ENCODE measurements around the gene SFI1.
A peak's percentile ranks its signal among the peaks of the same experiment; 100 is the strongest.
"Not testable (repeated sequence)": the region's sequence is repeated elsewhere in the genome, so short reads cannot be mapped to it uniquely, and the experiment has no call there.

Gene SFI1

GRCh38 chr22:31639436-31640039 lies 143.2 kb downstream of the SFI1 start:
- Mint-ChIP-seq H3K9me3 (no peaks in the 10 kb centered on the region), H3K27me3 (no peaks in the 10 kb centered on the region), H3K27ac (no peak overlapping the region), H3K4me3 (peak overlapping the region; percentile 55 to 69), H3K4me1 (peaks cover 49% of the 10 kb centered on the region)
- DNase-seq (no peak), ATAC-seq (peak; percentile 60)

DNA sequence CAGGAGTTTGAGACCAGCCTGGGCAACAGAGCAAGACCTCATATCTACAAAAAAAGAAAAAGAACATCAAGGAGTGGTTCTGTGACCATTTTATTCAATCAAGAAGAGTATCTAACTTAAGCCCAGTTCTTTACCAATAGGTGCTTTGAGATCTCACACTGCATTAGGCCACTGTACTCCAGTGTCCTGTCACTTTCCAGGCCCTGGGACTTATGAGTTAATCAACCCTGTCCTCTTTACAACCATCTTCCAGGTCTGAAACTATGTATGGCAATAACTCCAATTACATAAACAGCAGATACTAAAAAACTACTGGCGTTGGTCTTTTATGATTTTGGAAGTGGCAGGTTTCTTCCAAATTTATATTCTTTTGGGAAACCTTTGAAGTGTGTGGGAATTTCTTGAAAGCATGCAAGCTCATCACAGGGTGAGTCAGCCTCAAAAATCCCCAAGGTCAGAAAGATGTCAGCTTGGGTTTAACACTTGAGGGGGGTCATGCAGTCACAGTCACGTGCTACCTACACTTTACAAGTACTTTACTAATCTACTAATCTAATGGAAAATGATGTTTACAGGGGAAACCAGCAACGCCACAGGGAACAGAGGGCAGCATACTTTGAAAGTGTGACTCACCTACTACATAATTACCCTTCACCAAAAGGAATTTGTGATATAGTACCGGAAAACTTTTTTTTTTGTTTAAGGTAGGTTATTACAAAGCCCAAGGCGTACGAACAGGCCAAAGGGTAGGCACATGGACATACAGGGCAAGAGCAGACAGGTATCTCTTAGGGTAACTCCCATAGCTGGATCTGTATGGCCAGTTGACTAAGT lies 150.1 kb downstream of the SFI1 start:
- ATAC-seq, result peak; percentile 96
- H3K4me1 Mint-ChIP-seq, result peaks cover 38% of the 10 kb centered on the region
- H3K27ac Mint-ChIP-seq, result peak overlapping the region; percentile 76 to 91

GRCh38 chr22:31647066-31647465 lies 150.7 kb downstream of the SFI1 start:
- no peak for ATAC-seq
- DNase-seq, result no peak
- Mint-ChIP-seq H3K27me3 (no peaks in the 10 kb centered on the region), H3K27ac (peak overlapping the region; percentile 76 to 91), H3K9me3 (no peaks in the 10 kb centered on the region), H3K4me1 (peaks cover 42% of the 10 kb centered on the region), H3K4me3 (peak overlapping the region in 1 of 2 donors; percentile 16)

More for the DNA sequence above, 150.1 kb downstream of the SFI1 start:
- no peaks in the 10 kb centered on the region for H3K27me3 Mint-ChIP-seq
- DNase-seq, result peak in 1 of 2 donors; percentile 55
- H3K4me3 Mint-ChIP-seq, result peak overlapping the region in 1 of 2 donors; percentile 16
- no peaks in the 10 kb centered on the region for H3K9me3 Mint-ChIP-seq

DNA sequence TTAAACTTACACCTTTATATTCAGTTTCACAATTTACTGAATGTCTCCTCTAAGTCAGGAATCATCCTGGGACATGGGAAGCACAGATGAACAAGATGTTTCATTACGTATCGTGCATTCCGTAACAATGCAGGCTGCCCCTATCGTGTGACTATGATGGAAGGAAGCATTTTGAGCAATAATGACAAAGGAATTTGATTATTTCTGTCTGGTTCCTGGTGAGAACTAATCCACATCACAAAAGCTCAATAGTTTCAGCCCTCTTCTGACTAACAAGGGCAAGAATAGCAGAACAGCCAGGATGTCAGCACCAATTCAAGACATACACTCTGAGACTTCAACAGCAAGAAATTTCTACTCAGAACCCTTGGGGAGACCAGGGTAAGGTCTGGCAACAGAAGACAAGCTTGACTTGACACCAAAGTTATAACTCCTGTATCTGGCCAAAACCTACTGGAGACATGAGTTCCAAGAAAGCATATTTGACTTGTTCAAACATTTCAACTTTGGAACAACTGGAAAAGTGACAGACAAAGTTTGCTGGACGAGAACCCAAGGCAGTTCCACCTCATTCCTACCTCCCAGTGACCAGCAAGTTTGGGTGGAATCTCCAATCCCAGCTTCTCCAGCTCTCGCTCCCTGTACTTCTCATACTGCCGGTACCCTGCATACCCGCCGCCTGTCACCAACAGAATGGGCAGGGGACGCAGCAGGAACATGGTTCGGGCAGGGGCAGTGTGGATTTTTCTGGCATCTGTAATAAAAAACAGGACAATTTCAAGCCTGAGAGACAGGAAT lies 151.4 kb downstream of the SFI1 start:
- DNase-seq (no peak), ATAC-seq (no peak)
- Mint-ChIP-seq H3K9me3 (no peaks in the 10 kb centered on the region), H3K27ac (peak overlapping the region; percentile 48 to 69), H3K27me3 (no peaks in the 10 kb centered on the region), H3K4me1 (peaks cover 45% of the 10 kb centered on the region), H3K4me3 (no peak overlapping the region)

DNA sequence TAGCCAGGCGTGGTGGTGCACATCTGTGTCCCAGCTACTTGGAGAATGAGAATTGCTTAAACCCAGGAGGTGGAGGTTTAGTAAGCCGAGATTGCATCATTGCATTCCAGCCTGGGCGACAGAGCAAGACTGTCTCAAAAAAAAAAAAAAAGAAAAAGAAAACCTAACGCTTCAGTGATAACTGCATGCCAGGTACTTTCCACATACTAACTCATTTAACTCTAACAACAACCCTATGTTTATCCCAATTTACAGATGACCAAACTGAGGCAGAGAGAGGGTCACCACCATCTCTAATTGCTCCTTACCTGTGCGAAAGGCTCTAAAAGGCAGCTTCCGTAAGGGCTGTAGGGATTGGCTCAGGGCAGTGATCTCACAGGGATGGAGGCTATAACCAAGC lies 154.1 kb downstream of the SFI1 start:
- H3K4me3 Mint-ChIP-seq, result no peak overlapping the region
- H3K9me3 Mint-ChIP-seq, result no peaks in the 10 kb centered on the region
- ATAC-seq (no peak), DNase-seq (no peak)
- H3K27ac Mint-ChIP-seq, result no peak overlapping the region
- H3K27me3 Mint-ChIP-seq, result no peaks in the 10 kb centered on the region
- H3K4me1 Mint-ChIP-seq, result peaks cover 57% of the 10 kb centered on the region

DNA sequence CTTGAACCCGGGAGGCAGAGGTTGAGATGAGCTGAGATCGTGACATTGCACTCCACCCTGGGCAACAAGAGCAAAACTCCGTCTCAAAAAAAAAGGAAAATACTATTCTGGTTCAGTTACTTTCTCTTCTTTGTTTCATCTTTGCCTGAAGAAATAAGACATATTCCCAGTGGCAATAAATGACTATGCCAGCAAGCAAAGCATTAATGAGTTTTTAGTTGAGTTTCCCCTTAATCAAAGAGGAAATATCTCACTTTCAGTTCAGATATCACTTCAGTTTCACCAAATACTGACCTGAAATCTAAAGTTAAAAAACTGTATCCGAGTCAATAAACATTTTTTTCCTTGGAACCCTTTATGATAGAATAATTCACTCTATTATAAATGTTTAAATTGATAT lies 155.3 kb downstream of the SFI1 start:
- no peak overlapping the region for H3K4me3 Mint-ChIP-seq

DNA sequence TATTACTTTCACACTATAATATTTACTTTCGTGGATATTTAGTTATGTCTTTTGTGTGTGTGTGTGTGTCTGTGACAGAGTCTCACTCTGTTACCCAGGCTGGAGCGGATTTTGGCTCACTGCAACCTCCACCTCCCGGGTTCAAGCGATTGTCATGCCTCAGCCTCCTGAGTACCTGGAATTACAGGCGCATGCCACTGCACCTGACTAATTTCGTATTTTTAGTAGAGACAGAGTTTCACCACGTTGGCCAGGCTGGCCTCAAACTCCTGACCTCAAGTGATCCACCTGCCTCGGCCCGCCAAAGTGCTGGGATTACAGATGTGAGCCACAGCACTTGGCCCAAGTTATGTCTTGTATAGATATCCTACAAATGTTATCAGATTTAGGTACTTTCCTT lies 155.8 kb downstream of the SFI1 start:
- Mint-ChIP-seq H3K4me1 (peaks cover 43% of the 10 kb centered on the region), H3K9me3 (no peaks in the 10 kb centered on the region), H3K27ac (peak overlapping the region in 1 of 2 donors; percentile 92), H3K4me3 (no peak overlapping the region), H3K27me3 (no peaks in the 10 kb centered on the region)
- DNase-seq (no peak), ATAC-seq (no peak)

More for the DNA sequence above, 155.3 kb downstream of the SFI1 start:
- Mint-ChIP-seq H3K27me3 (no peaks in the 10 kb centered on the region), H3K27ac (no peak overlapping the region), H3K9me3 (no peaks in the 10 kb centered on the region), H3K4me1 (peaks cover 47% of the 10 kb centered on the region)
- DNase-seq (no peak), ATAC-seq (no peak)

GRCh38 chr22:31652911-31653684 lies 156.8 kb downstream of the SFI1 start:
- DNase-seq (no peak), ATAC-seq (no peak)
- H3K4me3 Mint-ChIP-seq, result no peak overlapping the region
- no peaks in the 10 kb centered on the region for H3K9me3 Mint-ChIP-seq
- no peak overlapping the region for H3K27ac Mint-ChIP-seq
- no peaks in the 10 kb centered on the region for H3K27me3 Mint-ChIP-seq
- H3K4me1 Mint-ChIP-seq, result peaks cover 33% of the 10 kb centered on the region

- H3K4me3 Mint-ChIP-seq, result no peak overlapping the region
- no peak overlapping the region for H3K27ac Mint-ChIP-seq
- peaks cover 32% of the 10 kb centered on the region for H3K4me1 Mint-ChIP-seq
These were observed 157.6 kb downstream of the SFI1 start for GRCh38 chr22:31653944-31654343.

DNA sequence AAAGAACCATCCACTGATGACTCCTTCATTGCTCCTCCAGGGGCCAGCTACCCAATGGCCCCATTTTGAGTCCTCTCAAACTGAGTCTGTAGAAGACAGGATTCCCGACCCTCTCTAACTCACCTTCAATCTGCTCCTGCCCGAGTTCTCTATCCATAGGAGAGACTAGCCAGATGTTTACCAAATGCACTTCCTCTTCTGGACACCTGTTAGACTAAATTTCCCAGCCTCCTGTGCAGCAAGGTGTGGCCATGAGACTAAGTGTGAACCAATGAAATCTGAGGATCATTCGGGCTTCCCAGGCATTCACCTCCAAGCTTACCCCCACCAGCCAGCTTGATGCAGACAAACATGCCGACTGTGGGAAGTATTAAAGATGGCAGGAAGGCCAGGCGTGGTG lies 158.1 kb downstream of the SFI1 start:
- Mint-ChIP-seq H3K4me3 (no peak overlapping the region), H3K27ac (peak overlapping the region in 1 of 2 donors; percentile 17), H3K4me1 (peaks cover 32% of the 10 kb centered on the region), H3K27me3 (no peaks in the 10 kb centered on the region), H3K9me3 (no peaks in the 10 kb centered on the region)
- no peak for ATAC-seq
- no peak for DNase-seq

More at GRCh38 chr22:31653944-31654343, 157.6 kb downstream of the SFI1 start:
- ATAC-seq (no peak), DNase-seq (no peak)
- H3K27me3 Mint-ChIP-seq, result no peaks in the 10 kb centered on the region
- H3K9me3 Mint-ChIP-seq, result no peaks in the 10 kb centered on the region

DNA sequence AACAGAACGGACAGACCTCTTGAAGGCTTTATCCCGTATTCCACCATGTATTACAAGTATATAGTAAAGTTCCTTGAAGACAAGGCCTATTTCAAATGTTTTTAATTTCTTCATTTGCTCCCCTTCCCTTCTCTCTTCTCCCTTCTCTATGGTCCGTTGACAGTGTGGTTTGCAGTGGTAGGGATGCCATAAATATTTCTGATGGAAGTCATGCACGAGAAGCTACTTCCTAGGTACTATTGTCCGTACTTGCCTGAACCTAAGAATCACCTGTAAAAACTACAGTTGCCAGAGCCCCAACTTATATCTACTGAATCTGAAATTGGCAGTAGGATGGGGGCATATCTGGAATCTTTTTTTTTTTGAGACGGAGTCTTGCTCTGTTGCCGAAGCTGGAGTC lies 162.9 kb downstream of the SFI1 start:
- peaks cover 29% of the 10 kb centered on the region for H3K4me1 Mint-ChIP-seq
- H3K27ac Mint-ChIP-seq, result no peak overlapping the region
- ATAC-seq, result no peak
- no peaks in the 10 kb centered on the region for H3K27me3 Mint-ChIP-seq
- H3K9me3 Mint-ChIP-seq, result no peaks in the 10 kb centered on the region
- no peak overlapping the region for H3K4me3 Mint-ChIP-seq
- no peak for DNase-seq

- H3K27me3 Mint-ChIP-seq, H3K9me3 Mint-ChIP-seq: not testable (repeated sequence)
- H3K27ac Mint-ChIP-seq, result peak overlapping the region; percentile 89 to 97
- DNase-seq (peak; percentile 27 to 73), ATAC-seq (peak; percentile 77)
- peaks cover 32% of the 10 kb centered on the region for H3K4me1 Mint-ChIP-seq
- H3K4me3 Mint-ChIP-seq, result peak overlapping the region; percentile 91 to 93
These were observed 164.6 kb downstream of the SFI1 start for GRCh38 chr22:31660860-31661341.

GRCh38 chr22:31661851-31662667 lies 165.7 kb downstream of the SFI1 start, which contains the start of gene PISD:
TSS of gene PISD (minus strand) at chr22:31662215. CDS start at chr22:31662208, 7 bp downstream.
- peak; percentile 95 to 97 for DNase-seq
- ATAC-seq, result peak; percentile 89
- Mint-ChIP-seq H3K27ac (peak within 1 kb of the TSS; percentile 89 to 97), H3K4me3 (peak within 1 kb of the TSS; percentile 91 to 93), H3K27me3 (no peaks in the 10 kb centered on the region), H3K9me3 (no peaks in the 10 kb centered on the region), H3K4me1 (peaks cover 33% of the 10 kb centered on the region)

GRCh38 chr22:31662668-31663037 lies 166.3 kb downstream of the SFI1 start:
- Mint-ChIP-seq H3K27ac (peak overlapping the region; percentile 89 to 97), H3K4me3 (peak overlapping the region; percentile 91 to 93), H3K27me3 (no peaks in the 10 kb centered on the region), H3K9me3 (no peaks in the 10 kb centered on the region), H3K4me1 (peaks cover 33% of the 10 kb centered on the region)
- DNase-seq (no peak), ATAC-seq (no peak)

All from stimulated activated naive CD8-positive, alpha-beta T cell treated with anti-CD3 and anti-CD28 coated beads, Interleukin-15, amount 100 ng/mL, for 72 hours (primary cell).